ACHN (cell line): ENCODE data around the gene SPTY2D1.
A peak's percentile ranks its signal among the peaks of the same experiment; 100 is the strongest.
"Not testable (repeated sequence)": the region's sequence is repeated elsewhere in the genome, so short reads cannot be mapped to it uniquely, and the experiment has no call there.

Experiments used
- DNase-seq: peaks from one replicate; pipeline ENCODE4 v3.0.0-alpha.2; 2015
- in situ Hi-C: cut with HindIII; loops from 2 replicates; pipeline ENCODE4 v1.10.0; 2017; ENCODE audit warnings: low sequenced_read_pairs, low pct_ligation_motif_present, low pct_unique_long_range_greater_than_20kb

SPTY2D1 gene

GRCh38 chr11:18632841-18633240 lies 1.3 kb downstream of the SPTY2D1 start:
- no peak for DNase-seq

DNA sequence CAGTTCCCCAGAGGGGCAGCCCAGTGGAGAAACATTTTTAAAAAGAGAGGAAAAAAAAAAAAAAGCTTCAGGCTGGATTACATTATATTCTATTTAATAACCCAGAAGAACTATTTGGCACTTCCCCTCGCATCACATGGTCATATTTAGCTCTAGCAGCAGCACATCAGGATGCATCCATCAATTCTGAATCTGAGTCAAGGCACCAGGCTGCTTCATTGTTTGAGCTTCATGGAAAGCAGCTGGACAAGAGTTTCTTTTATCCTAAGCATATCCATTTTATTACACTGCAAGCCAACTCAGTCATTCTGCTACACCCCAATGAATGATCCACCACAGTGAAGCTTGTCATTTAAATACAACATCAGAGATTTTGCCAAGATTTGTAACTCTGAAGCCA lies 10.0 kb downstream of the SPTY2D1 start:
- no peak for DNase-seq
- in situ Hi-C loops, result no loop called here

More at GRCh38 chr11:18632841-18633240, 1.3 kb downstream of the SPTY2D1 start:
- in situ Hi-C loops, result no loop called here

GRCh38 chr11:18623707-18624106 lies 10.4 kb downstream of the SPTY2D1 start:
- in situ Hi-C loops, result no loop called here
- no peak for DNase-seq

DNA sequence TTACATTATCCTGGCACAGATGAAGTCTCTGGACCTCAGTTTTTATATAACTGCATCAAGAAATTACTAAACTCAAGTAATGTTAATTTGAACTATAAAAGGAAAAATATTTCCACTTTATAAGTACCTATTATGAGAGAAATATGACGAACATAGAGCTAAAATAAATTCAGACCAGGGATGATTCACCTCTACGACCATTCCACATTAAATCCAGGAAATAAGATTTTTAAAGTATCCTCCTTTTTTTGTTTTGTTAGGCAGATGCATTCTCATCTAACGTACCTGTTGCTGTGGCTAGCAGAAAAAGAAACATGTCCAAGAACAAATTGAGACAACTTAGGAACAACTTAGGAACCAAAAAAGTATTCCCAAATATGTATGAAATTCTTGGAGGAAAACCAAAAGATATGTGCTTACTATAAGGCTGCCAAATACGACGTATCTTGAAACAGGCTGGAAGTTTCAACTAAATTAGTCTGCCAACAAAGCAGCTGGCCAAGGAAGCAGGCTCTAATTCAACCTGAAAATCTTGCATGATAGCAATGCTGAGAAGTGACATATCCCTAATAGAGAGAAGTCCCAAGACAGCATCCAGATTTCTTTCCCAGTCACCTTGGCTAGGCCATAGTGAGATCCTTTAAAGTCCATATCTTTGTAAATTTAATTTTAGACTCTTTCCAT lies 15.7 kb downstream of the SPTY2D1 start:
- DNase-seq, result no peak
- in situ Hi-C loops, result no loop called here

- in situ Hi-C loops, result no loop called here
- DNase-seq, result no peak
Observed at GRCh38 chr11:18617688-18618341, 16.3 kb downstream of the SPTY2D1 start.

GRCh38 chr11:18615628-18616392 lies 18.3 kb downstream of the SPTY2D1 start:
- in situ Hi-C loops, result no loop called here
- DNase-seq, result no peak

DNA sequence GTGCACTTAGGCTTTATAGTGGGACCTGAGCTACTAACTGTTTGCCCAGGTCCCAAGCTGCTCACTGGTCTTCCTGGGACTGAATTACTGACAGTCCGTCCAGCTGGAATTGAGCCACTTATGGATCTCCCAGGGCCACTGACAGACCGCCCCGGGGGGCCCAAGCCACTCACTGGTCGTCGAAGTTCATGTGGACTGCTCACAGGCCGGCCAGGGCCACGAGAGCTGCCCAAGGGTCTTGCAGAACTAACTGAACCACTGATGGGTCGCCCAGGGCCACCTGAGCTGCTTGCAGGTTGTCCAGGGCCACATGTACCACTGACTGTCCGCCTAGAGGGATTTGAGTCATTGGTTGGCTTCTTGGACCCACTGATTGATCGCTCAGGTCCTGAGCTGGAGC lies 19.5 kb downstream of the SPTY2D1 start:
- no peak for DNase-seq
- in situ Hi-C loops, result no loop called here

- DNase-seq, result no peak
- in situ Hi-C loops, result no loop called here
Observed at GRCh38 chr11:18612394-18612793, 21.7 kb downstream of the SPTY2D1 start.

DNA sequence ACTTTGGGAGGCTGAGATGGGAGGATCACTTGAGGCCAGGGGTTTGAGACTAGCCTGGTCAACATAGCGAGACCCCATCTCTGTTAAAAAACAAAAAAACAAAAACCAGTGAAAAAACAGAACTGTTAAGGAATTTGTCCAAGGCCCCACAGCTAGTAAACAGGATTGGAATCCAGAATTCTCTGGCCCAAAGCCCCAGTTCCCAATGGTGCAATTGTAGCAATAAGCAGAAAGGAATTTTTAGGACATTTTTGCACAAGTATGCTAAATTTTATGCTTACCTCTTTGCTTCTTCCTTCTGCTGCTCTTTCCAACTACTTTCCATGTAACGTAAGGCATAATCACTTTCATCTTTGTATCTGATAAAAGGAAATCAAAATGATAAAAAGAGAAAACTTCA lies 22.9 kb downstream of the SPTY2D1 start:
- no peak for DNase-seq
- in situ Hi-C loops, result no loop called here

DNA sequence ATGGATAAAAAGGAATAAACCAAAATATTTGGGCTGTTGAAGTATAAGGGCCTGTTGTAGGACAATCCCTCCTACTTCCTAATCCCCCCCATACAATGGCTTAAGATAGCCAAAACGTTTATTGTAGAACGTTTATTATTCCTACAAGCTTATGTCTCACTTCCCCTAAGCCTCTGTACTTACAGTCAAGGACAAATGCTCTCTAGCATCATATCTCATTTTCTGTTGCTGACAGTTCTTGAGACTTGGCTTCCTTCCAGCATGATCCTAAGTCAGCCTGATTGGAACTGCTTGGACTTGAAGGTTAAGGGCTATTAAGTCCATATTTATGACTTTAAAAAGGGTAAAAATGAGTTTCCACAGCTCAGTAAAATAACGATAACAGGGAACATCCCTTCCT lies 25.8 kb downstream of the SPTY2D1 start:
- in situ Hi-C loops, result no loop called here
- no peak for DNase-seq

- in situ Hi-C loops, result no loop called here
- DNase-seq, result no peak
Observed at GRCh38 chr11:18600915-18601569, 33.1 kb downstream of the SPTY2D1 start.

GRCh38 chr11:18599739-18600230 lies 34.4 kb downstream of the SPTY2D1 start, which contains the start of gene MISFA:
Gene MISFA (plus strand): TSS chr11:18599789. CDS start chr11:18599929, 140 bp downstream.
- in situ Hi-C loops, result no loop called here
- DNase-seq, result no peak

GRCh38 chr11:18594999-18595749 lies 39.0 kb downstream of the SPTY2D1 start:
- in situ Hi-C loops, result no loop called here
- no peak for DNase-seq

- DNase-seq, in situ Hi-C loops: not testable (repeated sequence)
Observed at GRCh38 chr11:18594088-18594487, 40.1 kb downstream of the SPTY2D1 start.

DNA sequence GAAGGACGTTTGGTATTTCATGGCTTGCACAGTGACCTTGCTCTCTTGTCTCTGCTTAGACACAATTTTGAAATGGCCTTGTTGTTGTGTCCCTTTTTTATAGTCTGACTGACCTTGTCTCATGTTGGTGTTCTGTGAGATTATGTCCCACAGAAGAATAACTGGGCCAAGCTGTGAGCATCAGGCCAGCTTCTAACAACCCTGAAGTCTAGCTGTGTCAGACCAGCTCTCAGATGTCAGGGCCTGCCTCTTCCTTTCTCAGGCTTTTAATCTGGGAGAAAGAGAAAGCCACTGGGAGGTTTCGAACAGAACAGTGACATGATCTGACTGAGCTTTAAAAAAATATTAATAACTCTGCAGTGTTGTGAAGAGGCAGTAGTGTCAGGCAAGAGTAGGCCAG lies 43.6 kb downstream of the SPTY2D1 start:
- in situ Hi-C loops, result no loop called here
- DNase-seq, result no peak

- in situ Hi-C loops, result no loop called here
Observed at GRCh38 chr11:18588297-18589252, 45.6 kb downstream of the SPTY2D1 start, which contains the start of gene UEVLD. Gene UEVLD (minus strand): TSS chr11:18588734. CDS start chr11:18588654, 80 bp downstream.

GRCh38 chr11:18581825-18582224 lies 52.3 kb downstream of the SPTY2D1 start:
- no peak for DNase-seq
- in situ Hi-C loops, result no loop called here

More at GRCh38 chr11:18588297-18589252, 45.6 kb downstream of the SPTY2D1 start, which contains the start of gene UEVLD:
- peak; percentile 81 for DNase-seq
